ENCODE data around the gene CC2D2B.
"Not testable (repeated sequence)": the region's sequence is repeated elsewhere in the genome, so short reads cannot be mapped to it uniquely, and the experiment has no call there.

CC2D2B gene

DNA sequence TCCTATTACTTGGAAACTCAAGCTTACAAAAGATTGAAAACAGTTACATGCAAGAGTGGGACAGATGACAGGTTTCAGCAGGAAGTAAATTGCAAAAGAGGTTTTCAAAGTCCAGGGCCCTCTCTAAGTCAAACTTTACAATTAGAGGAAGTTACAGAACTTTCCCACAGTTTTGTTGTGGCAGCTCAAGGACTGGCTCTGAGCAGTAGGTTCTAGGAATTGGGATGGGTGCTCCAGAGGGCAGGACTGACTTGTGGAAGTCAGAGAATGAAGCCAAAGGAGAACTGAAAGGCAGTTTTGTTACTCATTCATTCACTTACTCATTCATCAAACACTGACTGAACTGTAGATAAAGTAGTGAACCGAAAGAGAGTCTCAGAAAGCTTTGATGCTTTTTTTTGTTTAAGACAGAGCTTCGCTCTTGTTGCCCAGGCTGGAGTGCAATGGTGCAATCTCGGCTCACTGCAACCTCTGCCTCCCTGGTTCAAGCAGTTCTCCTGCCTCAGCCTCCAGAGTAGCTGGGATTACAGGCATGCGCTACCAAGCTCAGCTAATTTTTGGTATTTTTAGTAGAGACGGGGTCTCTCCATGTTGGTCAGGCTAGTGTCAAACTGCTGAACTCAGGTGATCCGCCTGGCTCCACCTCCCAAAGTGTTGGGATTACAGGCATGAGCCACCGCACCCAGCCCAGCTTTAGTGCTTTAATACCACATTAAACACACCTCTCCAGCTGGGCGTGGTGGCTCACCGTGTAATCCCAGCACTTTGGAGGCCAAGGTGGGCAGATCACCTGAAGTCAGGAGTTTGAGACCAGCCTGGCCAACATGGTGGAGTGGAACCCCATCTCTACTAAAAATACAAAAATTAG lies 68.8 kb downstream of the CC2D2B start:
- peak; percentile 6 for DNase-seq (ENCODE audit: low spot score)
- TF ChIP-seq, protein P1, sequence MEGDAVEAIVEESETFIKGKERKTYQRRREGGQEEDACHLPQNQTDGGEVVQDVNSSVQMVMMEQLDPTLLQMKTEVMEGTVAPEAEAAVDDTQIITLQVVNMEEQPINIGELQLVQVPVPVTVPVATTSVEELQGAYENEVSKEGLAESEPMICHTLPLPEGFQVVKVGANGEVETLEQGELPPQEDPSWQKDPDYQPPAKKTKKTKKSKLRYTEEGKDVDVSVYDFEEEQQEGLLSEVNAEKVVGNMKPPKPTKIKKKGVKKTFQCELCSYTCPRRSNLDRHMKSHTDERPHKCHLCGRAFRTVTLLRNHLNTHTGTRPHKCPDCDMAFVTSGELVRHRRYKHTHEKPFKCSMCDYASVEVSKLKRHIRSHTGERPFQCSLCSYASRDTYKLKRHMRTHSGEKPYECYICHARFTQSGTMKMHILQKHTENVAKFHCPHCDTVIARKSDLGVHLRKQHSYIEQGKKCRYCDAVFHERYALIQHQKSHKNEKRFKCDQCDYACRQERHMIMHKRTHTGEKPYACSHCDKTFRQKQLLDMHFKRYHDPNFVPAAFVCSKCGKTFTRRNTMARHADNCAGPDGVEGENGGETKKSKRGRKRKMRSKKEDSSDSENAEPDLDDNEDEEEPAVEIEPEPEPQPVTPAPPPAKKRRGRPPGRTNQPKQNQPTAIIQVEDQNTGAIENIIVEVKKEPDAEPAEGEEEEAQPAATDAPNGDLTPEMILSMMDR (IDR thresholded peaks at IDR 0.05; ENCODE audit: extremely low read depth, missing control alignments): no peak

DNA sequence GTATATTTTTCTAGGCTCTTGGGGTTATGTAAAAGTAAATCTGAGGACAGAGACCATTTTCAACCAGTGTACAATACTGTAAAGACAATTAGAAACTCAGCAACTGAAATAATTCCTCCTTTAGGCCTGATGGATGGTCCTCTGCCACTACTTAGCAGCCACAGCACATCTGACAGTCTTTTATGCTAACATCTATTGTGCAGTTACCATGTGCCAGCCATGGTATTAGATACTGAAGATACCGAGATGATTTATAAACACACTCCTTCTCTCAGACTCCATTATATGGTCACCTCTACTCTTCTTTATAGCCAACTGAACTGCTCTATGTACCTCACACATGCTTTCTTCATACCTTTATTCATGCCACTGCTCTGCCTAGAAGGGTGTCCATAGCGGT lies 74.4 kb downstream of the CC2D2B start:
- TF ChIP-seq, protein P1 (IDR thresholded peaks at IDR 0.05; ENCODE audit: extremely low read depth, missing control alignments): no peak
- DNase-seq (ENCODE audit: low spot score): no peak

DNA sequence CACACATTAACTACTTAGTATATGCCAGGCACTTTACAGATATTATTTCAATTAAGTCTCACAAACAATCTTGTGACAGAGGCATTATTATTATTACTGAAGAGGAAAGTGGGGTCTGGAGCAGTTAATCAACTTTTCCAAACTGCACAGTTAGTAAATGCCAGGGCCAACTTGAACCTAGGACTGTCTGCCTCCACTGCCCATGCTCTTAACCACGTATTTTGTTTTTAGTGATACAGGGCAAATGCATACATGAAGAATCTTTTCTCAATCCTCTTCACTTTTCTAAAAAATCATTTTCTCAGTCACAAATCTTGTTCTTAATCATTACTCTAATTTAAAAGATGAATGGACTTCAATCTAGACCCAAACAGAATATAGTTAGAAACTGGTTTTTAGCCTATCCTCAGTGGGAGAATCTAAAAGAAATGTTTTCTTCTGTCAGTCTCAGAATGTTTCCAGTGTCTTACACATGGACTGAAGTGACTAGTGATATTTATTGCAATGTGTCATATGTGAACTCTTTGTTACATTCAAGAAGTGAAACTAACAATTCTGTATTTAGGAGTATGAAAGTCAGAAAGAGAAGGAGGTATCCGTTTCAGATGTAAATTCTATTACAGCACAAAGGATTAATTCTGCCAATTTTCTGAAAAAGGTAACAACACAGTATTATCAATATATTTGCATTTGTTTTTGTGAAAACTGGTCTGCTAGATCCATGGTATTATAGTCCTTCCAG lies 80.1 kb downstream of the CC2D2B start:
- TF ChIP-seq, protein P1 (IDR thresholded peaks at IDR 0.05; ENCODE audit: extremely low read depth, missing control alignments): no peak
- peak; percentile 52 for DNase-seq (ENCODE audit: low spot score)

- TF ChIP-seq, protein P1 (IDR thresholded peaks at IDR 0.05; ENCODE audit: extremely low read depth, missing control alignments): no peak
- peak; percentile 11 for DNase-seq (ENCODE audit: low spot score)
Observed at GRCh38 chr10:95988702-95989101, 80.9 kb downstream of the CC2D2B start.

DNA sequence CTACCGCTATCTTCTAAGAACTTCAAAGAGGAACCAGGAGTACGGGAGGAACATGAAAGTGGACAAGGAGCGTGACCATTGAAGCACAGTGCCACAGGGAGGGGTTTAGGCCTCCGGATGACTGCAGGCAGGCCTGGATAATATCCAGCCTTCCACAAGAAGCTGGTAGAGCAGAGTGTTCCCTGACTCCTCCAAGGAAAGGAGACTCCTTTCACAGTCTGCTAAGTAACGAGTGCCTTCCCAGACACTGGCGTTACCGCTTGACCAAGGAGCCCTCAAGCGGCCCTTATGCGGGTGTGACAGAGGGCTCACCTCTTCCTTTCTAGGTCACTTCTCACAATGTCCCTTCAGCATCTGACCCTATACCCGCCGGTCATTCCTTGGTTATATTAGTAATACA lies 86.6 kb downstream of the CC2D2B start:
- not testable (repeated sequence) for DNase-seq (ENCODE audit: low spot score)

GRCh38 chr10:95998255-95998784 lies 90.5 kb downstream of the CC2D2B start:
- TF ChIP-seq, protein P1 (IDR thresholded peaks at IDR 0.05; ENCODE audit: extremely low read depth, missing control alignments): no peak
- no peak for DNase-seq (ENCODE audit: low spot score)

- DNase-seq (ENCODE audit: low spot score): no peak
- TF ChIP-seq, protein P1 (IDR thresholded peaks at IDR 0.05; ENCODE audit: extremely low read depth, missing control alignments): no peak
Observed at GRCh38 chr10:96013956-96014355, 106.2 kb downstream of the CC2D2B start.
